ENCODE measurements around the gene PPP3CA. TPM values are rescaled to one million over a fixed set of nuclear protein-coding genes. Genes with fewer than 3 reads are reported as not detected.
A peak's percentile ranks its signal among the peaks of the same experiment; 100 is the strongest.

The PPP3CA gene
- total and polyA plus RNA-seq, 8 donors: 38.8 to 58.6 (median 54.8) TPM

DNA sequence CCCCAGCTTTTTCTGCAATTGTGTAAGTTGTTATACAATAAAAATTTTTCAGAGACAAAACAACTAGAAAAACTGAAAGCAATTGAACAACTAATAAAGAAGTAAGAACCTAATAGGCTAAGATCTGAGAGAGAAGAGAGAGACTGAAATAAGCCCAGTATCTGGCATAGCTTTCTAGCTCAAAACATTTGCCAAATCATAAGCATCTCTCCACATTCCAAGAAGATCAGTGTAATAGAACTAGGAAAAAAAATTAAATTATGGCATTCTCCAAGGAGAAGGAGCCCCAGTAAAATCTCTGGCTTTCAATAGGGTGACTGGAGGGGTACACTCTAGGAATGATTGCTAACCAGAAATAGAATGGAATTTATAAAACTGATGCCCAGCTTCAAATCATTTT lies 19.0 kb upstream of the PPP3CA start:
- Histone ChIP-seq H3K27me3 (no peaks in the 10 kb centered on the region), H3K4me3 (no peak overlapping the region), H3K36me3 (no peaks in the 10 kb centered on the region), H3K4me1 (no peaks in the 10 kb centered on the region), H3K27ac (no peak overlapping the region), H3K9me3 (peaks cover 0 to 7% of the 10 kb centered on the region in 2 donors)
- no peak for TF ChIP-seq CTCF (IDR thresholded peaks at IDR 0.05)
- DNase-seq (no peak), ATAC-seq (no peak)
- intact Hi-C loops (cut with DNase I): no loop called here

DNA sequence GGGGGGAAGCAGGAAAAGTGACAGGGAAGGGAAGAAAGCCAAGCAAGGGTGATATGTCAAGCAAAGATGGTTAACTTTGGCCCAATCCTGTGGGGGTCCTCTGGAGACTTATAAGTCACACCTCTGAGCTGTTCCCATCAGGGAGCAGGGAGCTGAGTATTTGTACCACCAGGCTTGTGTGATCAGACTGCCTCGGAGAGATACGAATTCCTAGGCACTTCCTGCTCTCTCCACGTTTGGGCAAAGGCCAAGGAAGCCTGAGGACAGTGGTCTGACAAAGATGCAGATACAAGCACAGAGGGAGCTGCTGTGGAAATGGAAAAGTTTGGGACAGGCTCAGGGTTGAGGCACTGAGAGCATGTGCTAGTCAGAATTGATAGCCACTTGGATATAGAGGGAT lies 10.4 kb upstream of the PPP3CA start:
- intact Hi-C loops (cut with DNase I): no loop called here
- ATAC-seq (no peak), DNase-seq (no peak)
- H3K27ac ChIP-seq: no peak overlapping the region
- H3K27me3 ChIP-seq: no peaks in the 10 kb centered on the region
- no peaks in the 10 kb centered on the region for H3K36me3 ChIP-seq
- H3K9me3 ChIP-seq: no peaks in the 10 kb centered on the region
- peaks cover 0 to 6% of the 10 kb centered on the region in 2 donors for H3K4me1 ChIP-seq
- TF ChIP-seq CTCF (IDR thresholded peaks at IDR 0.05): no peak
- no peak overlapping the region for H3K4me3 ChIP-seq

GRCh38 chr4:101356928-101357327 lies 9.6 kb upstream of the PPP3CA start:
- H3K27me3 ChIP-seq: no peaks in the 10 kb centered on the region
- DNase-seq (peak in 2 of 4 donors; percentile 20 to 43), ATAC-seq (peak; percentile 92)
- no peak for TF ChIP-seq CTCF (IDR thresholded peaks at IDR 0.05)
- no peaks in the 10 kb centered on the region for H3K36me3 ChIP-seq
- H3K4me3 ChIP-seq: no peak overlapping the region
- intact Hi-C loops (cut with DNase I): no loop called here
- H3K27ac ChIP-seq: no peak overlapping the region
- H3K4me1 ChIP-seq: peaks cover 0 to 6% of the 10 kb centered on the region in 2 donors
- H3K9me3 ChIP-seq: no peaks in the 10 kb centered on the region

GRCh38 chr4:101355767-101356702 lies 8.7 kb upstream of the PPP3CA start:
- Histone ChIP-seq H3K27ac (no peak overlapping the region), H3K9me3 (no peaks in the 10 kb centered on the region), H3K4me1 (peaks cover 0 to 6% of the 10 kb centered on the region in 2 donors), H3K27me3 (no peaks in the 10 kb centered on the region), H3K4me3 (no peak overlapping the region), H3K36me3 (no peaks in the 10 kb centered on the region)
- DNase-seq (no peak), ATAC-seq (peak; percentile 92)
- intact Hi-C loops (cut with DNase I): no loop called here
- TF ChIP-seq CTCF (IDR thresholded peaks at IDR 0.05): no peak

- no peaks in the 10 kb centered on the region for H3K27me3 ChIP-seq
- no peaks in the 10 kb centered on the region for H3K36me3 ChIP-seq
- H3K9me3 ChIP-seq: no peaks in the 10 kb centered on the region
- no peak for TF ChIP-seq CTCF (IDR thresholded peaks at IDR 0.05)
- ATAC-seq (no peak), DNase-seq (no peak)
- H3K4me3 ChIP-seq: no peak overlapping the region
- intact Hi-C loops (cut with DNase I): no loop called here
- H3K27ac ChIP-seq: no peak overlapping the region
- H3K4me1 ChIP-seq: peaks cover 0 to 6% of the 10 kb centered on the region in 2 donors
Observed at GRCh38 chr4:101355246-101355645, 7.9 kb upstream of the PPP3CA start.
